Measurements from ENCODE around the gene ART4.

- TF ChIP-seq, protein P1, sequence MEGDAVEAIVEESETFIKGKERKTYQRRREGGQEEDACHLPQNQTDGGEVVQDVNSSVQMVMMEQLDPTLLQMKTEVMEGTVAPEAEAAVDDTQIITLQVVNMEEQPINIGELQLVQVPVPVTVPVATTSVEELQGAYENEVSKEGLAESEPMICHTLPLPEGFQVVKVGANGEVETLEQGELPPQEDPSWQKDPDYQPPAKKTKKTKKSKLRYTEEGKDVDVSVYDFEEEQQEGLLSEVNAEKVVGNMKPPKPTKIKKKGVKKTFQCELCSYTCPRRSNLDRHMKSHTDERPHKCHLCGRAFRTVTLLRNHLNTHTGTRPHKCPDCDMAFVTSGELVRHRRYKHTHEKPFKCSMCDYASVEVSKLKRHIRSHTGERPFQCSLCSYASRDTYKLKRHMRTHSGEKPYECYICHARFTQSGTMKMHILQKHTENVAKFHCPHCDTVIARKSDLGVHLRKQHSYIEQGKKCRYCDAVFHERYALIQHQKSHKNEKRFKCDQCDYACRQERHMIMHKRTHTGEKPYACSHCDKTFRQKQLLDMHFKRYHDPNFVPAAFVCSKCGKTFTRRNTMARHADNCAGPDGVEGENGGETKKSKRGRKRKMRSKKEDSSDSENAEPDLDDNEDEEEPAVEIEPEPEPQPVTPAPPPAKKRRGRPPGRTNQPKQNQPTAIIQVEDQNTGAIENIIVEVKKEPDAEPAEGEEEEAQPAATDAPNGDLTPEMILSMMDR (conservative IDR thresholded peaks at IDR 0.05): no peak
- no peak for TF ChIP-seq ZFX (IDR thresholded peaks at IDR 0.05)
Observed at GRCh38 chr12:14814014-14814413, 29.3 kb downstream of the ART4 start, which contains the start of gene SMCO3.
